BJ (cell line): ENCODE data around the gene PDCD10. TPM values are rescaled to one million over a fixed set of nuclear protein-coding genes. Genes with fewer than 3 reads are reported as not detected.

Experiments used
- CTCF ChIA-PET: fragments of 350-600 bp; formaldehyde crosslinking; extraction: SDS; loops from one replicate; lab custom pipeline; 2021; ENCODE audit warnings: antibody characterized with exemption, inconsistent platforms; lab: Yijun Ruan, JAX
- POLR2A ChIA-PET: fragments of 300-600 bp; sonication (Branson Sonifier 250); formaldehyde crosslinking; extraction: SDS; loops from one replicate; lab custom pipeline; 2021; ENCODE audit warnings: antibody characterized with exemption; lab: Charles Lee
- DNase-seq: peaks from one replicate; pipeline ENCODE4 v3.0.0-alpha.2; 2011; ENCODE audit warnings: low read depth
- H3K27me3 ChIP-seq: 2 replicates; pipeline ENCODE4 v1.6.0; 2011; ENCODE audit warnings: low read length; ENCODE audit not compliant: control insufficient read depth, insufficient read depth
- H3K36me3 ChIP-seq: 2 replicates; pipeline ENCODE4 v1.5.1; 2011; ENCODE audit warnings: low read length; ENCODE audit not compliant: control insufficient read depth, insufficient read depth
- H3K4me3 ChIP-seq: 2 replicates; pipeline ENCODE4 v1.5.1; 2011; ENCODE audit warnings: low read depth, mild to moderate bottlenecking, control low read depth, low read length
- polyA plus RNA-seq: library from polyadenylated mRNA; depleted of rRNA; stranded (reverse); fragments of >200 nt; gene quantifications from 2 replicates; pipeline ENCODE4 v1.2.3, GENCODE V29; 2011
- TF ChIP-seq, protein P1 (sequence below): IDR thresholded peaks from 2 replicates; pipeline ENCODE4 v1.5.1; 2011; ENCODE audit warnings: low read depth, mild to moderate bottlenecking, control low read depth, inconsistent platforms, low read length, moderate library complexity; ENCODE audit not compliant: insufficient read depth

The PDCD10 gene
- polyA plus RNA-seq, 1 experiment = 24.4 TPM

DNA sequence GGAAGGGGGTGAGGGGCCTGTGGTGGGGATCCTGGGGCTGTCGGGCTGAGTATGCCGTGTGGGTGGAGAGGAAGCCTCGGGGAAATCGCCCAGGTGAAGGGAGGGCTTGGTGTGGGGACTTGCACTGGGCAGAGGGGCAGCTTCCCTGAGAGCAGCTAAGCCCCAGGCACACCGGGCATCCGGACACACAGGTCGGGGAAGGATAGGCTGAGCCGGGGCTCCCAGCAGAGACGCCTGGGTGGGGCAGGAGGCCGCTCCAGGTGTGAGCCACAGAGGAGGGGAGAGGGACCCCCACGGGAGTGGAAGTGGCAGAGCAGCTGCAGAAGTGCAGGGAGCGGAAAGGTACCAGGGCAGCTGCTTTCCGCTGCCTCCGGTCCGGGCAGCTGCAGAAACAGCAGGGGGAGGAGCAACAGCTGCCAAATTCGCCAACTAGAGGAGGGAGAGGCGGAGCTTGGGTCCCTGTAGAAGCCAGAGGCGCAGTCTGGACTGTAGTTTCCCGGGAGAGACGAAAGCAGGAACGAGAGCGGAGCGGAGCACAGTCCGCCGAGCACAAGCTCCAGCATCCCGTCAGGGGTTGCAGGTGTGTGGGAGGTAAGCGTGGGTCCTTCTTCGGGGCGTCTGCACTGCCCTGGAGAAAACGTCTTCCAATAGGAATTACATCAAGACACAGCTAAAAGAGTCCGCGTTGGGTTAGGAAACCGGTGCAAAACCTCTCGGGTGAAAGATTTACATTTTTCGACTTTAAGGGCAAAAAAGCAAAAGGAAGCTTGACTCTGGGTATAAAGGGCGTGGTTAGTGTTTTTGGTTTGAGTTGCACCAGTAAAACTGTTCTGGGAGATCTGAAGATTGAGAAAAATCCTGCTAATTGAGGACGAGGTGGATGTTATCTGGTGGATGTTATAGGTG is 794 bp upstream of the PDCD10 start, which contains the start of gene SERPINI1:
SERPINI1 (plus strand) TSS at position 489 of the 906 bp plus-strand sequence. CDS start 53,408 bp downstream, outside the sequence.
- CTCF ChIA-PET = interaction anchor here (1.2 kb wide), 1 partner anchor 355 kb away, joined by 3 read pairs; the partner anchor contains the start of gene ZBBX
- peak; percentile 49 for DNase-seq
- no peaks in the 10 kb centered on the region for H3K27me3 ChIP-seq
- H3K4me3 ChIP-seq = peak within 1 kb of the TSS; percentile 96
- POLR2A ChIA-PET = no interaction called here
- TF ChIP-seq, protein P1, sequence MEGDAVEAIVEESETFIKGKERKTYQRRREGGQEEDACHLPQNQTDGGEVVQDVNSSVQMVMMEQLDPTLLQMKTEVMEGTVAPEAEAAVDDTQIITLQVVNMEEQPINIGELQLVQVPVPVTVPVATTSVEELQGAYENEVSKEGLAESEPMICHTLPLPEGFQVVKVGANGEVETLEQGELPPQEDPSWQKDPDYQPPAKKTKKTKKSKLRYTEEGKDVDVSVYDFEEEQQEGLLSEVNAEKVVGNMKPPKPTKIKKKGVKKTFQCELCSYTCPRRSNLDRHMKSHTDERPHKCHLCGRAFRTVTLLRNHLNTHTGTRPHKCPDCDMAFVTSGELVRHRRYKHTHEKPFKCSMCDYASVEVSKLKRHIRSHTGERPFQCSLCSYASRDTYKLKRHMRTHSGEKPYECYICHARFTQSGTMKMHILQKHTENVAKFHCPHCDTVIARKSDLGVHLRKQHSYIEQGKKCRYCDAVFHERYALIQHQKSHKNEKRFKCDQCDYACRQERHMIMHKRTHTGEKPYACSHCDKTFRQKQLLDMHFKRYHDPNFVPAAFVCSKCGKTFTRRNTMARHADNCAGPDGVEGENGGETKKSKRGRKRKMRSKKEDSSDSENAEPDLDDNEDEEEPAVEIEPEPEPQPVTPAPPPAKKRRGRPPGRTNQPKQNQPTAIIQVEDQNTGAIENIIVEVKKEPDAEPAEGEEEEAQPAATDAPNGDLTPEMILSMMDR = no peak
- no peaks in the 10 kb centered on the region for H3K36me3 ChIP-seq

DNA sequence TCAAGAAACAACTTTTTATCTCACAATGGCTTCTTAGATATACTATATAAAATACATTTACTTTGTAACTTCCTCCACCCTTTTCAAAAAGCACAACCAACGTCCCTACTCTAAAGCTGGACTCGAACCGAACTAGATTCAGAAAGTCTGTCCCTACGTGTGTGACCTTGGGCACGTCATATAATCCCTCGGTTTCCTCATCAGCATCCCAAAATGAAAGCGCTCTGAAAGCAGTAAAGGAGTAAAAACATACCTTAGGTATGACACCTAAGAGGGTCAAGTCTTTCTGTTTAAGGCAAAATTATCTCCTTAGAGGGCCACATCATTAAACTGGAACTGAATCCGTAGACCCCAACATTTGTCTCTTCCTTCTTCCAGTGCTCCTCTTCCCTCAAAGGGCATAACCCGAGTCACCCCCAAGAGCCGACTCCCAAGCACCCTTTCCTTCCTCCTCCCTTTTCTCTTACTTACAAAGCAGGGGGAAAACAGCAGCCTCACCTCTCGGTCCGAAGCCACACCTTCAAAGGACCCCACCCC is 663 bp downstream of the PDCD10 start:
- H3K27me3 ChIP-seq = no peaks in the 10 kb centered on the region
- no peak for DNase-seq
- TF ChIP-seq, protein P1 = no peak
- peak overlapping the region; percentile 96 for H3K4me3 ChIP-seq
- POLR2A ChIA-PET = no interaction called here
- CTCF ChIA-PET = no interaction called here
- no peaks in the 10 kb centered on the region for H3K36me3 ChIP-seq

DNA sequence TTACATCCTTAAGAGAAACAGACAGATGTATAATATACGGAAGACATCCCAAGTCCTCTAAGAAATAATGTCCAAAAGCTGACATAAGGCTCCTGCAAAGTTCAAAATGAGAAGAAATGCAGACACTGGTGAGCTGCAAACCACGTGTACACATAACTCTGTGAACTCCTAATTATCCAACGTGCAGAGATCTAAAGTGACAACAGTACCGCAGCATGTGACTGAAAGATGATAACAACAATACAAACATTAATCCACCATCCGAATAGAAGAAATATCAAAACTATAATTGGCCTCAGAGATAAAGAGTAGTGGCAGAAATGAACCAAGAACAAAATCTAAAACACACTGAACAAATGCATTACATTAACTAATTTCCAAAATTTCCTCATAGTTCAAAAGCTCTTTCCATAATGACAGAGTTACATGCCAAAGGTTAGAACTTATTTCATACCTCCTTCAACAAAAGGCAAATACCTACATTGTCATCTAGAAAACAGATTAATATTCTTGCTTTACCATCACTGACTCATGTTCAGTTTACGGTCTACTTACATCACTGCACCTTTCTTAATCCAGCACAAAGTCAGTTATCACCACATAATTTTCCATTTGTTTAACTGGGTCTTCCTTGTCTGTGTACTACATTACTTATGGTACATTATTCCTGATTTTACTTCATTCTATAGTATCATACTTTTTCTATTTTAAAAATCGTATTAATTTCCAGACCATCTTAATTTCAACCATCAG is 2.2 kb downstream of the PDCD10 start:
- CTCF ChIA-PET = no interaction called here
- no peak for DNase-seq
- Histone ChIP-seq H3K4me3 (no peak overlapping the region), H3K27me3 (no peaks in the 10 kb centered on the region), H3K36me3 (no peaks in the 10 kb centered on the region)
- POLR2A ChIA-PET = no interaction called here
- TF ChIP-seq, protein P1 = no peak

DNA sequence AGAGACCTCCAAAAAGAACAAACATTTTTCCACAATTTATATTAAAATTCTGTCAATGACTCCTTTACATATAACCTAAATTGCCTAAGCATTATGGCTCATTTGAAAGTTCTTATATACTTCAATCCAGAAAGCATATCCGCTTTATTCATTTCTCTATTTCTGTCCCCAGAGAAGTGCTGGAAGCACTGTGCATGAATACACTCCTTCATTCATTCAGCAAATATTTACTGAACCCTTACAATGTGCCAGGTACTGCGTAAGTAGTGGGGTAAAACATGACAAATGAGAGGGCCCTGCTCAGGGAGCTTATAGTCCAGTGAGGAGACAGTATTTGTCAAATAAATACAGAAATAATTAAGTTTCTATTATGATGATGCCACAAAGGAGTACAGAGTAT is 3.3 kb downstream of the PDCD10 start:
- DNase-seq = no peak
- H3K36me3 ChIP-seq = no peaks in the 10 kb centered on the region
- CTCF ChIA-PET = no interaction called here
- H3K4me3 ChIP-seq = no peak overlapping the region
- POLR2A ChIA-PET = no interaction called here
- TF ChIP-seq, protein P1 = no peak
- no peaks in the 10 kb centered on the region for H3K27me3 ChIP-seq

DNA sequence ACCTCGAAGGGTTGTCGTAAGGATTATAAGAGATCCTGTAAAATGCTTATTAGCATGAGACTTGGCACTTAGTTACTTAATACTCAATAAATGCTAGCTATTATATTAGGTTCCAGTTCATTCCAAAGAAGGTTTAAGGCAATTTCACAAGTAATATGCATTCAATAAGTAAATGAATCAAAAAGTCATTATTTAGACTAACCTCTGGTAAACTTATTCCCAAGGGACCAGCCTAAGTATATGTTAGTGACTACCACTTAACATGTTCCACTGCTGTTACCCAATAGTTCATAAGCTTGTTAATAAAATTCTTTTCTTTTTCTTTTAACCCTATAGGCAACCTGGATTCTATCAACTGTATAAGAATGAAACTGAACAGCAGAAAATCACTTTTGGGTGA is 5.1 kb downstream of the PDCD10 start:
- no peak for DNase-seq
- Histone ChIP-seq H3K4me3 (no peak overlapping the region), H3K27me3 (no peaks in the 10 kb centered on the region), H3K36me3 (no peaks in the 10 kb centered on the region)
- TF ChIP-seq, protein P1 = no peak
- POLR2A ChIA-PET = no interaction called here
- CTCF ChIA-PET = interaction anchor here (1.0 kb wide), 1 partner anchor 11 kb away, joined by 3 read pairs; no protein-coding TSS in a partner anchor
